Fibroblast of the aortic adventitia (primary cell): ENCODE measurements around the gene ACSM3. TPM values are rescaled to one million over a fixed set of nuclear protein-coding genes. Genes with fewer than 3 reads are reported as not detected.
"Not testable (repeated sequence)": the region's sequence is repeated elsewhere in the genome, so short reads cannot be mapped to it uniquely, and the experiment has no call there.

Experiments used
- DNase-seq: peaks from one replicate; pipeline ENCODE4 v3.0.0-alpha.2; 2010; ENCODE audit warnings: low read depth
- H3K4me3 ChIP-seq: 2 replicates; pipeline ENCODE4 v1.5.1; 2011; ENCODE audit warnings: low read depth, mild to moderate bottlenecking, control low read depth, low read length, moderate library complexity
- total RNA-seq: library from RNA; depleted of rRNA; stranded (reverse); fragments of >200 nt; gene quantifications from 2 replicates; pipeline ENCODE4 v1.2.3, GENCODE V29; 2012; ENCODE audit warnings: low replicate concordance
- TF ChIP-seq, protein P1 (sequence below): IDR thresholded peaks from 2 replicates; pipeline ENCODE4 v1.5.1; 2011; ENCODE audit warnings: mild to moderate bottlenecking, low read length, control low read depth, inconsistent platforms; ENCODE audit not compliant: insufficient read depth

Gene ACSM3
- total RNA-seq, 1 donor, result 0.27 TPM

DNA sequence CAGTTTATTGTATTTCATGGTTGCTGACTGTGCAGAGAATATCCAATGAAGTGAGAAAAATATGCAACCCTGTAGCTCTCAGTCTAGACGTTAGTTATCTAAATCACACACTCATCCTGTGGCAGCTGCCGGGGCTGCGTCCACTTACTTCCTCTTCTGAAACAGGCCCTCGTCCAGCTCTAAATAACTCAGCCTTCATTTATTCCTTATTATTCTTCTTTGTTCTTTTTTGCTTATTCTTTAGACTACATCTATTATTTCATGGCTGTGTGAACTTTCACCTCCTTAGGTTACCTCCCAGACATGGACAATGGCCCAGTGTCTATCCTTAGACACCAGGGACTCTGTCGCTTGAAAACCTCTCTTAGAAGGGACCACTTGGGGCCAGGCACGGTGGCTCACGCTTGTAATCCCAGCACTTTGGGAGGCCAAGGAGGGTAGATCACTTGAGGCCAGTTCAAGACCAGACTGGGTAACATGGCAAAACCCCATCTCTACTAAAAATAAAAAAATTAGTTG, 18.8 kb upstream of the ACSM3 start:
- TF ChIP-seq, protein P1, sequence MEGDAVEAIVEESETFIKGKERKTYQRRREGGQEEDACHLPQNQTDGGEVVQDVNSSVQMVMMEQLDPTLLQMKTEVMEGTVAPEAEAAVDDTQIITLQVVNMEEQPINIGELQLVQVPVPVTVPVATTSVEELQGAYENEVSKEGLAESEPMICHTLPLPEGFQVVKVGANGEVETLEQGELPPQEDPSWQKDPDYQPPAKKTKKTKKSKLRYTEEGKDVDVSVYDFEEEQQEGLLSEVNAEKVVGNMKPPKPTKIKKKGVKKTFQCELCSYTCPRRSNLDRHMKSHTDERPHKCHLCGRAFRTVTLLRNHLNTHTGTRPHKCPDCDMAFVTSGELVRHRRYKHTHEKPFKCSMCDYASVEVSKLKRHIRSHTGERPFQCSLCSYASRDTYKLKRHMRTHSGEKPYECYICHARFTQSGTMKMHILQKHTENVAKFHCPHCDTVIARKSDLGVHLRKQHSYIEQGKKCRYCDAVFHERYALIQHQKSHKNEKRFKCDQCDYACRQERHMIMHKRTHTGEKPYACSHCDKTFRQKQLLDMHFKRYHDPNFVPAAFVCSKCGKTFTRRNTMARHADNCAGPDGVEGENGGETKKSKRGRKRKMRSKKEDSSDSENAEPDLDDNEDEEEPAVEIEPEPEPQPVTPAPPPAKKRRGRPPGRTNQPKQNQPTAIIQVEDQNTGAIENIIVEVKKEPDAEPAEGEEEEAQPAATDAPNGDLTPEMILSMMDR, result no peak
- no peak for DNase-seq
- H3K4me3 ChIP-seq, result no peak overlapping the region

DNA sequence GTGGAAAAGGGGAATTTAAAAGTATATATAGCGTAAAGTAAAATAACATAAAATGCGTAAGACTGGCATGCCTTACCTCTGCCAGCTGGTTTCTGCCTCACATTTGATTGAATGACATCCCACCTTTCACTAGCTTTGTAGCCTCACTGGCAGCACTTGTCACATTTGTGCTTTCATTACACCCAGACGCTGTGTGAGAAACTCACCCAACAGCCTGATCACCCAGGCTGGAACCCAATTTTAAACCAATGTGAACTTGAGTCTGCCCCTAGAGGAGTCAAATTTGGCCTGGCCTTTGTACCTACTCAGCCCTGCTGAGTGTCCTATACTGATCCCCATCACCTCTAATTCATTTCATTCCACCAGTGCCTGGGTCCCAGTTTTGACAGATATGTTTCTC, 17.4 kb upstream of the ACSM3 start:
- no peak overlapping the region for H3K4me3 ChIP-seq
- no peak for DNase-seq
- TF ChIP-seq, protein P1, result no peak

DNA sequence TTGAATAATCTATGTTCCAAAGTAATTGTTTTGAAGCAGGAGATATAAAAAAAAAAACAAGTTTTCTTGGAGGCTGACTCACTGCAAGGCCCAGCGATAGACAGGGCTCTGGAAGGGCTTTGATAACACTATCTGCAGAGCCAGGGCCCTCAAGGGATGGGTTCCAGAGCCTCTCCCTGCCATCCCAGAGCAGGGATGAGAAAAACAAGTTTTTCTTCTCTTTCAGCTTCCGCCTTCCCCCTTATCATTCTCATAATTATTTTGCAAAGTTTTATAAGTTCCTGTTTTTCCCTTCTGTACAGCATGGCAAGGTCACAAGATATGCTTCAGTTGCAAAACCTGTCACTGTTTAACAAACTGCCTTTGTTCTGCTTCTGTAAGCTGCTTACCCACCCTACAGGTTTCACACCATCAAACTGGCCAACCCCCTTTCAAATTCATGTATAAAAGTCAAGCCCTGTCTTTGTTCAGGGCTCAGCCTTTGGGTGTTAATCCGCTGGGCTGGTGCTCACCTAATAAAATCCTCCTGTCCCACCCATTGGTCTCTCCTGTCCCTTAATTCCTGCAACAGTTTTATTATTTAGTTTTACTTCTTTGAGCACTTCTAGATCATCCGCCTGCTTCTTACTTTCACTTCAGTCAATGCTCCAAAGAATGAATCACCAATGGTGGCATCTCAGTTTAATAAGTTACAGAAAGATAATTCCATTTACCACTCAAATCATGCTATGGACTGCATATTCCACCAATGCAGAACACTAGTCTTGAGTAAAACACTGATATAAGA, 16.6 kb upstream of the ACSM3 start:
- TF ChIP-seq, protein P1, result no peak
- H3K4me3 ChIP-seq, result no peak overlapping the region
- DNase-seq, result no peak

DNA sequence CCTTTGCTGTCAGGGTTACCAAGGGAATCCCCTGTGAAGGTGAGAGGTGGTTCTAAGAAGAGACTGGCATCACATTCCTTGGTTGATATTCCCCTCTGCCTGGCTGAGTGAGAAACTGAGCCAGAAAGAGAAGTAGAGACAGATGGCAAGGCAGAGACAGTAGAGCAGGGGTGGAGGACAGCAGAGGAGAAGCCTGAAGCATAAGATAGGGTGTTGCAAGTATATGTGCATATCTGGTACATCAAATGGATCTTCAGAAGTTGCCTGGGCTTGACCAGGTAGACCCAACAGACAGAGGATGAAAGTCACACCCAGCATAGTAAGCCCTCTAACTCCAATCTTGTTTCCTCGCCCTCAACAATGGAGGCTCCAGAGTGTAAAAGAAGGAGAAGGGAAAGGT, 14.3 kb upstream of the ACSM3 start:
- TF ChIP-seq, protein P1, result no peak
- H3K4me3 ChIP-seq, result no peak overlapping the region
- DNase-seq, result no peak

DNA sequence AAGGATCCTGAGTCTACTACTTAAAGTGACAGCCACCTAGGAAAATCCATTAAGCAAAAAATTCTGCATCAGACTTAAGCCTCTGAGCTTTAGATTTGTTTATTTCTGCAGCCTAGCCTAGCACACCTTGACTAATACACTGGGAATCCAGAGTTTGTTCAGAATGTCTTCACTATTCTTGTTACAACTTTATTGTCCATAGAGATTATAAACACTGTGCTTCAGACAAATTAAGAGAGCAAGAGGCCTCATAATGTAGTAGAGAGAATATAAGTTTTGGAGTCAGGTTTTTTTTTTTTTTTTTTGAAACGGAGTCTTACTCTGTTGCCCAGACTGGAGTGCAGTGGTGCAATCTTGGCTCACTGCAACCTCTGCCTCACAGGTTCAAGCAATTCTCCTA, 13.3 kb upstream of the ACSM3 start:
- no peak overlapping the region for H3K4me3 ChIP-seq
- no peak for DNase-seq
- TF ChIP-seq, protein P1, result no peak

DNA sequence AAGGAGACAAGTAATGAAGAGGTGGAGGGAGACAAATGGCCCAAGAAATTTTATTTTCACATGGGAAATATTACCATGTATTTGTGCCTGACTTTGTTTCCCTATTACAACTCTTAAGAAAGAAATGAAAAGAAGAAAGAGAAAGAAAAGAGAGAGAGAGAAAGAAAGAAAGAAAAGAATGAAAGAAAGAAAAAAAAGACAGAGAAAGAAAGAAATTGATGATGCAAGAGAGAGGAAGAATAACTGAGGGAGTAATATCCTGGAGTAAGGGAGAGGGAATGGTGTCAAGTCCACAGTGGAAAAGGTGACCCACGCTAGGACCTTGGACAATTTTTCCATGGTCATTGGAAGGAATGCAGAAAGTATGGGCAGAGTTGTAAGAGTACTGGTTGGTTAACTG, 10.1 kb upstream of the ACSM3 start:
- no peak overlapping the region for H3K4me3 ChIP-seq
- TF ChIP-seq, protein P1, result no peak
- no peak for DNase-seq

DNA sequence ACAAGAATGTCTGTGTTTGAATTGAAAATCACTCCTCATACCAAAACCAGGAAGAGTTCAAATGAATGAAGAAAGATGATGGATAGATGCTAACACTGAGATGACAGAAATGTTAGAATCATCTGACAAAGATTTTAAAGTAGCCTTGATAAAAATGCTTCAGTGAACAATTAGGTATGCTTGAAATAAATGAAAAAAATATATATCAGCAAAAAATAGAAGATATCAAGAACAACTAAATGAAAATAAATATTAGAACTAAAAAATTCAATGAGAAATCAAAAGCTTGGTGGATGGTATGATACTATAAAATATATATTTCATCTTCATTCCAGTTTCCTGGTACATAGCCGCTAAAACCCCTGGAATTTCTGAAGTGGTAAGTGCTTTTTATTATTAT, 8.6 kb upstream of the ACSM3 start:
- no peak overlapping the region for H3K4me3 ChIP-seq
- TF ChIP-seq, protein P1, result no peak

DNA sequence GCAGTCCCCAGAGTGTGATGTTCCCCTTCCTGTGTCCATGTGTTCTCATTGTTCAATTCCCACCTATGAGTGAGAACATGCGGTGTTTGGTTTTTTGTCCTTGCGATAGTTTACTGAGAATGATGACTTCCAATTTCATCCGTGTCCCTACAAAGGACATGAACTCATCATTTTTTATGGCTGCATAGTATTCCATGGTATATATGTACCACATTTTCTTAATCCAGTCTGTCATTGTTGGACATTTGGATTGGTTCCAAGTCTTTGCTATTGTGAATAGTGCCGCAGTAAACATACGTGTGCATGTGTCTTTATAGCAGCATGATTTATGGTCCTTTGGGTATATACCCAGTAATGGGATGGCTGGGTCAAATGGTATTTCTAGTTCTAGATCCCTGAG, 8.0 kb upstream of the ACSM3 start:
- DNase-seq, H3K4me3 ChIP-seq: not testable (repeated sequence)

More for the DNA sequence above, 8.6 kb upstream of the ACSM3 start:
- DNase-seq, result no peak
